Activated naive CD8-positive, alpha-beta T cell (primary cell): ENCODE results near the gene GNAT1.
A peak's percentile ranks its signal among the peaks of the same experiment; 100 is the strongest.
"Not testable (repeated sequence)": the region's sequence is repeated elsewhere in the genome, so short reads cannot be mapped to it uniquely, and the experiment has no call there.

ENCODE experiments used
- H3K27ac Mint-ChIP-seq: one replicate; pipeline ENCODE4 v1.8.0; 2021; ENCODE audit warnings: mixed read lengths
- H3K27me3 Mint-ChIP-seq: one replicate; pipeline ENCODE4 v1.8.0; 2021; ENCODE audit warnings: mixed read lengths
- H3K36me3 Mint-ChIP-seq: one replicate; pipeline ENCODE4 v1.8.0; 2021; ENCODE audit warnings: mixed read lengths
- H3K4me1 Mint-ChIP-seq: one replicate; pipeline ENCODE4 v1.8.0; 2021; ENCODE audit warnings: low read depth, mixed read lengths
- H3K4me3 Mint-ChIP-seq: one replicate; pipeline ENCODE4 v1.8.0; 2021; ENCODE audit warnings: mild to moderate bottlenecking, mixed read lengths
- H3K9me3 Mint-ChIP-seq: one replicate; pipeline ENCODE4 v1.8.0; 2021; ENCODE audit warnings: low read depth, mixed read lengths

GNAT1 gene

GRCh38 chr3:50238549-50239026 is 47.2 kb downstream of the GNAT1 start:
- H3K4me3 Mint-ChIP-seq, result peak overlapping the region; percentile 94
- H3K9me3 Mint-ChIP-seq, result no peaks in the 10 kb centered on the region
- no peaks in the 10 kb centered on the region for H3K36me3 Mint-ChIP-seq
- H3K27ac Mint-ChIP-seq, result peak overlapping the region; percentile 93
- peaks cover 56% of the 10 kb centered on the region for H3K4me1 Mint-ChIP-seq
- no peaks in the 10 kb centered on the region for H3K27me3 Mint-ChIP-seq

- Mint-ChIP-seq H3K4me3 (peak overlapping the region; percentile 94), H3K36me3 (no peaks in the 10 kb centered on the region), H3K4me1 (peaks cover 63% of the 10 kb centered on the region), H3K27me3 (no peaks in the 10 kb centered on the region), H3K9me3 (no peaks in the 10 kb centered on the region), H3K27ac (peak overlapping the region; percentile 84)
These were observed 48.2 kb downstream of the GNAT1 start for GRCh38 chr3:50239649-50240048.

GRCh38 chr3:50241163-50241562 is 49.8 kb downstream of the GNAT1 start:
- Mint-ChIP-seq H3K27ac (peak overlapping the region; percentile 90), H3K9me3 (no peaks in the 10 kb centered on the region), H3K27me3 (no peaks in the 10 kb centered on the region), H3K4me3 (peak overlapping the region; percentile 8), H3K4me1 (peaks cover 67% of the 10 kb centered on the region), H3K36me3 (no peaks in the 10 kb centered on the region)

- peaks cover 72% of the 10 kb centered on the region for H3K4me1 Mint-ChIP-seq
- H3K9me3 Mint-ChIP-seq, result no peaks in the 10 kb centered on the region
- H3K27me3 Mint-ChIP-seq, result no peaks in the 10 kb centered on the region
- peak overlapping the region; percentile 40 for H3K4me3 Mint-ChIP-seq
- H3K27ac Mint-ChIP-seq, result peak overlapping the region; percentile 96
- H3K36me3 Mint-ChIP-seq, result no peaks in the 10 kb centered on the region
These were observed 50.4 kb downstream of the GNAT1 start for GRCh38 chr3:50241713-50242380.

GRCh38 chr3:50242381-50242770 is 51.0 kb downstream of the GNAT1 start:
- no peaks in the 10 kb centered on the region for H3K9me3 Mint-ChIP-seq
- no peaks in the 10 kb centered on the region for H3K36me3 Mint-ChIP-seq
- H3K4me1 Mint-ChIP-seq, result peaks cover 77% of the 10 kb centered on the region
- peak overlapping the region; percentile 69 for H3K4me3 Mint-ChIP-seq
- no peaks in the 10 kb centered on the region for H3K27me3 Mint-ChIP-seq
- H3K27ac Mint-ChIP-seq, result peak overlapping the region; percentile 96

- peak overlapping the region; percentile 96 for H3K27ac Mint-ChIP-seq
- peak overlapping the region; percentile 69 for H3K4me3 Mint-ChIP-seq
- H3K4me1 Mint-ChIP-seq, result peaks cover 78% of the 10 kb centered on the region
- H3K27me3 Mint-ChIP-seq, result no peaks in the 10 kb centered on the region
- H3K36me3 Mint-ChIP-seq, result no peaks in the 10 kb centered on the region
- no peaks in the 10 kb centered on the region for H3K9me3 Mint-ChIP-seq
These were observed 51.6 kb downstream of the GNAT1 start for GRCh38 chr3:50242851-50243542.

- Mint-ChIP-seq H3K9me3 (no peaks in the 10 kb centered on the region), H3K36me3 (no peaks in the 10 kb centered on the region), H3K27ac (peak overlapping the region; percentile 81), H3K4me3 (no peak overlapping the region), H3K27me3 (no peaks in the 10 kb centered on the region), H3K4me1 (peaks cover 79% of the 10 kb centered on the region)
These were observed 52.1 kb downstream of the GNAT1 start for GRCh38 chr3:50243543-50243895.

GRCh38 chr3:50244813-50245212 is 53.4 kb downstream of the GNAT1 start:
- Mint-ChIP-seq H3K27ac (peak overlapping the region; percentile 97), H3K4me1 (peaks cover 75% of the 10 kb centered on the region), H3K4me3 (peak overlapping the region; percentile 66)
- not testable (repeated sequence) for H3K27me3 Mint-ChIP-seq, H3K9me3 Mint-ChIP-seq, H3K36me3 Mint-ChIP-seq

- Mint-ChIP-seq H3K27me3 (no peaks in the 10 kb centered on the region), H3K36me3 (no peaks in the 10 kb centered on the region), H3K27ac (peak overlapping the region; percentile 97), H3K4me3 (peak overlapping the region; percentile 66), H3K9me3 (no peaks in the 10 kb centered on the region), H3K4me1 (peaks cover 75% of the 10 kb centered on the region)
These were observed 53.9 kb downstream of the GNAT1 start for GRCh38 chr3:50245251-50245745.

GRCh38 chr3:50245831-50246516 is 54.6 kb downstream of the GNAT1 start:
- H3K4me1 Mint-ChIP-seq, result peaks cover 72% of the 10 kb centered on the region
- H3K4me3 Mint-ChIP-seq, result peak overlapping the region; percentile 85
- no peaks in the 10 kb centered on the region for H3K27me3 Mint-ChIP-seq
- no peaks in the 10 kb centered on the region for H3K36me3 Mint-ChIP-seq
- H3K27ac Mint-ChIP-seq, result peak overlapping the region; percentile 97
- H3K9me3 Mint-ChIP-seq, result no peaks in the 10 kb centered on the region

- H3K36me3 Mint-ChIP-seq, result no peaks in the 10 kb centered on the region
- H3K9me3 Mint-ChIP-seq, result no peaks in the 10 kb centered on the region
- H3K27me3 Mint-ChIP-seq, result no peaks in the 10 kb centered on the region
- peaks cover 72% of the 10 kb centered on the region for H3K4me1 Mint-ChIP-seq
- peak overlapping the region; percentile 85 for H3K4me3 Mint-ChIP-seq
- H3K27ac Mint-ChIP-seq, result peak overlapping the region; percentile 97
These were observed 55.1 kb downstream of the GNAT1 start for GRCh38 chr3:50246517-50246954.
